ENCODE measurements around the gene LGR6.
"Not testable (repeated sequence)": the region's sequence is repeated elsewhere in the genome, so short reads cannot be mapped to it uniquely, and the experiment has no call there.

The LGR6 gene

GRCh38 chr1:202221911-202222909, 28.6 kb downstream of the LGR6 start:
- DNase-seq: no peak

GRCh38 chr1:202223121-202223860, 29.7 kb downstream of the LGR6 start:
- no peak for DNase-seq

- DNase-seq: no peak
Measured at GRCh38 chr1:202224453-202224852, 30.9 kb downstream of the LGR6 start.

GRCh38 chr1:202225131-202225530, 31.5 kb downstream of the LGR6 start:
- DNase-seq: no peak

- no peak for DNase-seq
Measured at GRCh38 chr1:202227053-202227672, 33.6 kb downstream of the LGR6 start.

GRCh38 chr1:202227997-202228401, 34.4 kb downstream of the LGR6 start:
- no peak for DNase-seq

- no peak for DNase-seq
Measured at GRCh38 chr1:202228484-202229122, 35.0 kb downstream of the LGR6 start.

GRCh38 chr1:202229376-202229775, 35.8 kb downstream of the LGR6 start:
- DNase-seq: no peak

GRCh38 chr1:202230061-202230938, 36.7 kb downstream of the LGR6 start:
- no peak for DNase-seq

GRCh38 chr1:202230939-202231645, 37.5 kb downstream of the LGR6 start:
- DNase-seq: no peak

- no peak for DNase-seq
Measured at GRCh38 chr1:202233171-202233570, 39.6 kb downstream of the LGR6 start.

GRCh38 chr1:202233804-202234203, 40.2 kb downstream of the LGR6 start:
- DNase-seq: no peak

- no peak for DNase-seq
Measured at GRCh38 chr1:202234331-202235002, 40.9 kb downstream of the LGR6 start.

GRCh38 chr1:202235003-202235660, 41.5 kb downstream of the LGR6 start:
- no peak for DNase-seq

- peak; percentile 81 to 85 for DNase-seq
Measured at GRCh38 chr1:202235856-202236837, 42.5 kb downstream of the LGR6 start.

- peak; percentile 49 to 71 for DNase-seq
Measured at GRCh38 chr1:202237052-202237451, 43.5 kb downstream of the LGR6 start.

GRCh38 chr1:202238914-202239313, 45.3 kb downstream of the LGR6 start:
- DNase-seq: no peak

GRCh38 chr1:202240226-202240625, 46.6 kb downstream of the LGR6 start:
- DNase-seq: not testable (repeated sequence)

- no peak for DNase-seq
Measured at GRCh38 chr1:202240956-202241355, 47.4 kb downstream of the LGR6 start.

Measured in SHP77 (cell line).